CD4-positive, alpha-beta T cell treated with Interleukin-1 beta for 1 hour (primary cell): ENCODE measurements around the gene USP40.

Experiments
- DNase-seq, 2 donors: peaks; one replicate each; pipeline ENCODE4 v3.0.0-alpha.2; 2020 to 2022

Gene USP40

DNA sequence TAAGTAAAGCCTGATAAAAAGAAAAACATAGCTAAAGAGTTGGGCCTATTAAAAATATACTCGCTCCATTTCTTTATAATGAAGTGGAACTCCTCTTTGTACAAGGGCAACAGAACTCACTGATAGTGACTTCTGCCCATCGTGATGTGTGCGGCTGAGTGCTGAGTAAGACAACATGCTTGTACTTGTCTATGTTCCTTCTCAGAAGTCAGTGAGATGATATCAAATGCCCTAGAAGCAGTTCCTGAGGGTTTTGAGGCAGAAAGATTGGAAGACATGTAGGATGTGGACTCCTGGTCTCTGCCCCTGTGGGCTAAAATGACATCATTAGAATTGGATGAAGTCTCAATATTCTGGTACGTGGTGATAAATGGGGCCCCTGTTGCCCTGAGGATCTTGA lies 73.8 kb downstream of the USP40 start:
- no peak for DNase-seq

- no peak for DNase-seq
These were observed 74.5 kb downstream of the USP40 start for GRCh38 chr2:233492078-233492477.

- no peak for DNase-seq
These were observed 75.3 kb downstream of the USP40 start for GRCh38 chr2:233491326-233491725.

GRCh38 chr2:233490831-233491230 lies 75.8 kb downstream of the USP40 start:
- DNase-seq = no peak

GRCh38 chr2:233489666-233490065 lies 76.9 kb downstream of the USP40 start:
- no peak for DNase-seq

DNA sequence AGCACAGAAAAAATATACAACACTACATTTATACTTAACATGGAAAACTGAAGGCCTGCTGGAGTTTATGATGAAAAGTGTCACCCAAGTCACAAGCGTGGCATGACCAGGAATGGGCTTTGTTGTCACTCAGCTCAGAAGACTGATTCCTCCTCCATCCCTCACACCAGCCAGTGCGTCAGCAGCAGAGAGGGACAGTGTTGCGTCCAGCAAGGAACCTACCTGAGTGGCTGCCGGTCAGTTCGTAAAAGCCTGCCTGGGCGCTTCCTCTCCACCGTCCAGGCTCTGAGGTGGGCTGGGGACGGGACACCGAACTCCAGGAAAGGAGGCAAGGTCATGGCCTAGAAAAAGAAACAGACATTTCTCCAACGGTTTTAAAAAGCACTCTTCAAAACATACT lies 77.4 kb downstream of the USP40 start:
- DNase-seq = no peak

GRCh38 chr2:233487748-233488345 lies 78.7 kb downstream of the USP40 start:
- DNase-seq = no peak

DNA sequence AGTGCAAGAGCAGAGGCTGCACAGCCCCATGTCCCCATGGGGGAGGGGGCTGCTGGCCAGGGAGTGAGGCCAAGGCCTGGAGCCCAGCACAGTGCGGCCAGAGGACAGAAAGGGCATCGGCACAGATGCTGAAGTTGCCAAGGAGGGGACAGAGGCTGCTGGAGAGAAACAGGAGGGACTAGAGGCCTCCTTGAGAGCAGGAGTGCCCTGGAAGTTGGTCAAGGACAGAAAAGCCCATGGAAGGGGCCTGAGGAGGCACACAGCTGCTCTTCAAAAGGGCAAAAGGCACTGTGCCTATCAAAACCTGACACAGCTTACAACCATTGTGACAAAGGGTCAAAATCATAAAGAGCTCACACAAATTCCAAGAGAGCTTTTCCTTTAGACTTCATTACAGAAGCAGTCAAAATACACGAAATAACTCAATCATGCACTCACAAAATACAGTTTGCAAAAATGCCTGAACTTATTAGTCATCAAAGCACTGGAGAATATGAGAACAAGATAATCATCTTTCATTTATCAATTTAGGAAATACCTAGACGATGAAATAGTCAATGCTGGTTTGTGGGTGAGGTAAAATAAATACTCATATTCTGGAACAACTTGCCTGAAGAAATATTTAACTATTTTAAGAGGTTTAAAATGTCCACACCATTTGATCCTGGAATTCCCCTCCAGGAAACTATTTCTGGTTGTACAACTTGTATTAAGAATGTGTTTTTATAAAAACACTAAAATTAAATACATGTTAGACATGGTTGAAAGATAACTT lies 79.6 kb downstream of the USP40 start:
- no peak for DNase-seq

GRCh38 chr2:233486357-233486756 lies 80.2 kb downstream of the USP40 start:
- DNase-seq = no peak

DNA sequence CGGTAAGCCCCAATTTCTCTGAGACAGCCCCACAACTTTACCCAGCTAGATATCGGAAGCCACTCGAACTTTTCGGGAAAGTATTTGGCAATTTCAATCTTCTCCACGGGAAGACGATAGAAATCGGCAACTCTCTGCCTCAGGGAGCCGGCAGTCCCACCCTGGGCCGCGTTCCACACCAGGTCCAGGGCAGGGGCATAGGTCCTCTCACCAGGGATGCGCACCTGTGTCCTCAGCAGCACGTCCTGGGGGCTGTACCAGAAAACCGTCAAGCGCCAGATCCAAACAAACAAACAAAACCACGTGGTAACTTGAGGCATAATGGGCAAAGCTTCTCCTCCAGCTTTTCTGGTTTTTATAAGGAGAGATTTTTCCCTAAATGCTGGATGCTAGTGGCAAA lies 80.9 kb downstream of the USP40 start:
- no peak for DNase-seq

GRCh38 chr2:233482616-233483015 lies 84.0 kb downstream of the USP40 start:
- DNase-seq = no peak

DNA sequence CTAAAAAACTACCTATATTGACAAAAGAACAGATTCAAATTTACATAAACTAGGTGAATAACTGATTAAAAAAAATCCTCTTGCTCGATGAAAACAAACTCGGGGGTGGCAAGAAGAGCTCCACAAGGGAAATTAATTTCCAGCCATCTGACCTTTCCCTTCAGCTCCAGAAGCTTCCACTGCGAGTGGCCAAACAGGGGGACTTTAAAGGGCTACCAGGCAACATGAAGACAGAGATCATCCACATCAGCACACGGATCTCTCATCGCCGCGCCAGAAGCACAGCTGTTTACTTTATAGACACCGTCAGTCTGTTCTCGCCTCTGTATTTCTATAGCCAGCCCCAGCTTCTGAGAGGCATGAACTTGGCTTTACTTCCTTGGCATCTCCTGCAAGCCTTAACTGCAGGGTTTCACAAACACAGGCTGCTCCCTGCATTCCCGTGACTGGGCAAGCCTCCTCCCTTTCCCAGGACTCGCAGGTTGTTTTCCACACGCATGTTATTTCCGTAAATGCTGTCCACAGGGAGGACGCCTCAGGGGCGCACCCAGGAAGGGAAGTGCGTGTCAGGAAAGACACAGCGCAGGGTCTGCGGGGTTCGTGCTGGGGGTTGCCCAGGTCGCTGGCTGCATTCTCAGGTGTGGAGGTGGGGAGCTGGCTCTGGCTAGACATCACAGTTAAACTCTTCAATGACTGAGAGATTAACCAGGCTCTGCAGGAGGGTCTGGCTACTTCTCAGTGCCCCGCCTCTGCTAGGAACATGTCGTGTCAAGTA lies 85.0 kb downstream of the USP40 start:
- DNase-seq = no peak

- DNase-seq = no peak
These were observed 85.9 kb downstream of the USP40 start for GRCh38 chr2:233480490-233481202.

GRCh38 chr2:233479616-233480489 lies 86.7 kb downstream of the USP40 start:
- DNase-seq = no peak

DNA sequence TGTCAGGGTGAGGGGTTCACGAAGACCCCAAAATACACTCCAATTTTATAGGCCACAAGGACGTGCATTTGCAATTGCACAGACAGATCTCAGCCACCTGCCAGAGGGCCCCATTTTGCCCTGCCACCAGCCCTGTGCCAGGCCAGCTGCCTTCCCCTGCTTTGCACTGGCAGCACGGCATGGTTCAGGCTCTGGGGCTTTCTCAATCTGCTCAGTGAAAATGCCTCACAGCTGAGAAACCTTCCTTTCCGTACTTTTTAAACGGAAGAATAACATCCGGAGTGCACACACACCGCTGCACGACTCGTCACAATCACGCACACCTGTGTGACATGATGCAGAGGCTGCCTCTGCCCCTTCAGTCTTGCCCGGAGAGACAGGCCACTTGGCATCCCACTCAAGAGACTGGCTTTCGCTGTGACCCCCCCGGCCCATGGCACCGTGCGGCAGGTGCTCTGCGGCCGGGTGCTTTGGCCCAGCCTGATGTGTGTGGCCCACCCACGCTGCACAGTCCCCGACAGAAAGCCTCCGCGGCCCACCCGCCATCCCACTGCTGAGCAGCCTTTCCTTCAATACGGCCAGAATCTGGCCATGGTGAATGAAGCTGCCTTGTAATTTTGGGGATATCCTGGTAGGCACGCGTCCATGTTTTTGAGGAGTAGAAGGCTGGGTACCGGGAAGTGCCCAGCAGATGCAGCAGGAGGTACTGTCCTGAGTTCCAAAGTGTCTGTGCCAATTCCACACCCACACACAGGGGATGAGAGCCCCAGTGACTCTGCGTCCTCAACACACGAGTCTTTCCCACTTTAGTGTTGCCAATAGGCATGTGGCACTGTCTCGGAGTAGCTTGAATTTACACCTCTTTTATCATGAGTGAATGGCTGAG lies 88.8 kb downstream of the USP40 start:
- no peak for DNase-seq

DNA sequence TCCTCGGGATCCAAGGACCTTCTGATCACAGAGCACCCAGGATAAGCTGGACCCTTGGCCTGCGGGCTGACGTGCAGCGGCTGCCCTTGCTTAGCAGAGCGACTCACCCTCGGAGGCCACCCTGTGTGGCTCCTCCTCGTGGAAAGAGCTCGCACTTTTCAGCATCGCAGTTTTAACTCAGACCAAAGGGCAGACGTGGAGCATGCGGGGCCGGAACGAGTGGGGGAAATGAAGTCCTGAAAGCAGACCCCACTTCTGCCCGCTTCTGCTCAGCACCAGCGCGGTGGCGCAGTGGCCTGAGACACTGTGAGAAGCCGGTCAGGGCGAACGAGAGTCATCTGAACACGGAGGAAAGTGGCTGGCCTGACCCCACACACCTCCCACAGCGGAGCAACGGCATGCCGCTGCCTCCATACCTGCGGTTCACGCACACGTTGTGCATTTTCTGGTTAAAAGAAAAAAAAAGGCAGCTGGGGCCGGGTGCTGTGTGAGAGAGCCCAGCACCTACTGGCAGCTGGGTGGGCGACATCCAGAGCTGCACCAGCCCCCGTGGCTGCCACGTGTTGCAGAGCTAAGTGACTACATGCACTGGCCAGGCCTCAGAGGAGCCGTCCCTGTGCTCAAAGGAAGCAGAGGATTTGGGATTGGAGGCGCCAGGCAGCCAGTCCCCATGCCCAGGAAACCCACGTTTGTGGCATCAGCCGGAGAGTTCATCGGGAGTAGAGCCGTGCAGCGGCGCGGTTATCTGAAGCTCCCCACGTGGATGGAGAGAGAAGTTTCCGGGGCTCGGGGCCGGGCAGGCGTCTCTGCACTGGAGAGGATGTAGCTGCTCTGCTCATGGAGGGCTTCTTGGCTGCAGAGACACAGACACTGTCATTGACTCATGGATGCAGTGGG lies 89.7 kb downstream of the USP40 start:
- DNase-seq = no peak

DNA sequence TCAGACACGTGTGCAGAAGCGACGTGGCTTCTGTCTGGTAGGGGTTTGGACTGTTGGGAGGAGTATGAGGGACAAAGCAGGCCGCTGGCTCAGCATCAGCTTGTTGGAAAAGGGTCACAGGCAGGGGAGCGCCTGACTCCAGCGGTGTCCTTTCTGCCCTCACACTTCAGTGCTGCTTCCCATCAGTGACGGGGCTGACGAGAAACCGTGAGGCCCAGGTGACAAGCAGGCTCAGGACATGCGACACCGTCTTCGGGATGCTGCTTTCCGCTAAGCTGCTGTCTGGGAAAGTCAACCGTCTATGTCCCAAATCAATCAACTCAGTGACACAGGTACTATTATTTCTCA lies 90.5 kb downstream of the USP40 start:
- DNase-seq = no peak

DNA sequence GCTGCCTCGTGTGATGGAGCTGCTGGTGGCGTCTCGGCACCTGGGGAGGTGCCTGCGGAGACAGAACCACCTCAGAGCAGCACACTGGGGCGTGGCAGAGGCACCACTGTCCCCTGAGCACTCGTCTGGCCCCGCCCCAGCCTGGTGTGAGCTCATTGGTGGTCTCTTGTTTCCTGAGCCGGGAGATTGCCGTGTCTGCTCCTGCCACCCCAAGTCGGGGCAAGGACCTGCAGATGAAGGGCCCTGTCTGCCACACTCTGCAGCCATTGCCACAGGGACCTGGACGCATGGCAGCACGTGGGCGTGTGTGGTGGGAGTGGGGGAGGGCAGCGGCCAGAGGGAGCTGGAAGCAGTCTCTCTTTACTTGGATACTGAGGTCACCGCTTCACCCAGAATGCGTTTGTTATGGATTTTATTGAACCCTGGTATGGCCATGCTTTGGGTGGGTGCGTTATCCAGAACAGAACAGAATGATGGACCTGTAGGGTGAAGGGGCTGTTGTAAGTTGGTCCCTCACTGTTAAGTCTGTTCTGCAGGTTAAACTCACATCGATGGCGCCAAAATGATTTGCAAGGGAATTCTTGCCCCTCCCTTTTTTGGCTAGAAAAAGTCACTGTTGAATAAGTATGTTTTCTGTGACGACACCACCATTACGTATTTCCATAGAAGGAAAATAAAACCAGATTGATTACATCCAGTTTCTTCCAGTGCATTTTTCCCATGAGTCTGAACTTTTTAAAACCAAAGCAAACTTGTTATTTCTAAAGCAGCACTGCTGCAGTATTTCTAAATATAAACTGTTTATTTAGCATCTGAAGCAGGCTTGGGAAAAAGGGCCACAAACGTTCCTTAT lies 92.0 kb downstream of the USP40 start:
- no peak for DNase-seq

- no peak for DNase-seq
These were observed 92.7 kb downstream of the USP40 start for GRCh38 chr2:233473878-233474277.
